H1 (cell line): ENCODE measurements around the gene CROCC2. TPM values are rescaled to one million over a fixed set of nuclear protein-coding genes. Genes with fewer than 3 reads are reported as not detected.

Source experiments
- CTCF ChIA-PET: fragments of 300-600 bp; sonication (Branson Sonifier 250); formaldehyde crosslinking; loops from one replicate; lab custom pipeline; 2021; ENCODE audit not compliant: partially characterized antibody; lab: Charles Lee
- POLR2A ChIA-PET: fragments of 300-600 bp; sonication (Branson Sonifier 250); formaldehyde crosslinking; loops from one replicate; lab custom pipeline; 2021; ENCODE audit warnings: inconsistent platforms; ENCODE audit not compliant: partially characterized antibody; lab: Charles Lee
- DNase-seq, 2 experiments: peaks; one replicate each; pipeline versions ENCODE4 v3.0.0 to v3.0.0-alpha.2; 2010 to 2022; ENCODE audit warnings: low spot score in 2 of 2, low read depth in 1 of 2, mixed read lengths in 1 of 2
- FAIRE-seq: peaks from 2 replicates; lab custom pipeline; 2011; peaks lifted over from hg19 to GRCh38; lab: Jason Lieb, UNC
- H2AFZ ChIP-seq: 2 replicates; pipeline ENCODE4 v1.8.1; 2012; ENCODE audit warnings: low read length, inconsistent platforms
- H2AK5ac ChIP-seq: 2 replicates; pipeline ENCODE4 v1.6.1; 2013; ENCODE audit warnings: low read depth, low read length
- H2BK120ac ChIP-seq: replicated peaks from 2 replicates; pipeline ENCODE3; 2013; ENCODE audit warnings: low read depth, low read length, inconsistent platforms
- H2BK12ac ChIP-seq: 2 replicates; pipeline ENCODE4 v1.6.1; 2013; ENCODE audit warnings: low read depth, low read length
- H2BK15ac ChIP-seq: 2 replicates; pipeline ENCODE4 v1.6.1; 2013; ENCODE audit warnings: low read length
- H2BK20ac ChIP-seq: 2 replicates; pipeline ENCODE4 v1.6.1; 2013; ENCODE audit warnings: low read length
- H2BK5ac ChIP-seq: 2 replicates; pipeline ENCODE4 v1.6.1; 2013; ENCODE audit warnings: low read depth, low read length
- H3K14ac ChIP-seq: 2 replicates; pipeline ENCODE4 v1.6.1; 2013; ENCODE audit warnings: inconsistent platforms; ENCODE audit not compliant: insufficient read length
- H3K18ac ChIP-seq: 2 replicates; pipeline ENCODE4 v1.6.1; 2013; ENCODE audit warnings: low read length; ENCODE audit errors: extremely low read depth
- H3K23ac ChIP-seq: 2 replicates; pipeline ENCODE4 v1.6.1; 2013; ENCODE audit warnings: inconsistent platforms; ENCODE audit not compliant: insufficient read length
- H3K23me2 ChIP-seq: 2 replicates; pipeline ENCODE4 v1.6.1; 2013; ENCODE audit warnings: low read depth, low read length
- H3K27ac ChIP-seq: 2 replicates; pipeline ENCODE4 v1.6.1; 2011; ENCODE audit warnings: low read depth, low read length, inconsistent platforms
- H3K27me3 ChIP-seq, 4 experiments: replicated peaks in 1 of 4; 1 replicate in 1 of 4; 2 replicates in 3 of 4; pipeline versions ENCODE4 v1.6.1 to v1.8.1; 2011 to 2013; ENCODE audit warnings: low read length in 3 of 4, mild to moderate bottlenecking in 3 of 4, inconsistent platforms in 2 of 4, mixed read lengths in 2 of 4, moderate library complexity in 1 of 4; ENCODE audit not compliant: control insufficient read depth in 3 of 4, insufficient read depth in 3 of 4; ENCODE audit errors: extremely low read depth in 1 of 4
- H3K36me3 ChIP-seq, 4 experiments: 2 replicates each; pipeline versions ENCODE4 v1.6.1 to v1.8.1; 2011 to 2013; ENCODE audit warnings: mild to moderate bottlenecking in 4 of 4, low read length in 3 of 4, moderate library complexity in 2 of 4, control low read depth in 1 of 4, inconsistent platforms in 1 of 4; ENCODE audit not compliant: insufficient read depth in 4 of 4, control insufficient read depth in 2 of 4
- H3K4ac ChIP-seq: replicated peaks from 2 replicates; pipeline ENCODE3; 2013; ENCODE audit warnings: low read length, low read depth, mixed read lengths, inconsistent platforms; ENCODE audit not compliant: insufficient read length
- H3K4me1 ChIP-seq, 4 experiments: replicated peaks in 1 of 4; 1 replicate in 1 of 4; 2 replicates in 3 of 4; pipeline versions ENCODE4 v1.6.1 to v1.8.1; 2011 to 2013; ENCODE audit warnings: low read length in 3 of 4, inconsistent platforms in 2 of 4, mixed read lengths in 1 of 4; ENCODE audit not compliant: insufficient read depth in 4 of 4, control insufficient read depth in 3 of 4
- H3K4me2 ChIP-seq, 2 experiments: 2 replicates each; pipeline versions ENCODE4 v1.6.1 to v1.8.1; 2011 to 2013; ENCODE audit warnings: low read depth in 2 of 2, low read length in 2 of 2, control low read depth in 1 of 2, inconsistent platforms in 1 of 2, mild to moderate bottlenecking in 1 of 2; ENCODE audit not compliant: insufficient read depth in 1 of 2
- H3K4me3 ChIP-seq, 4 experiments: fragments of 200-600, 300-600 bp in 1 of 4; sonication (generic), shearing (Covaris generic), sonication (Bioruptor Twin) in 1 of 4; 2 replicates each; pipeline versions ENCODE4 v1.5.1 to v1.8.1; 2011 to 2016; ENCODE audit warnings: low read length in 4 of 4, low read depth in 3 of 4, control low read depth in 2 of 4, inconsistent platforms in 2 of 4, mild to moderate bottlenecking in 2 of 4, mixed read lengths in 1 of 4, moderate library complexity in 1 of 4; ENCODE audit not compliant: insufficient read depth in 2 of 4; ENCODE audit errors: extremely low read depth in 1 of 4
- H3K56ac ChIP-seq: replicated peaks from 2 replicates; pipeline ENCODE3; 2013; ENCODE audit warnings: low read depth, mild to moderate bottlenecking, mixed read lengths, low read length, inconsistent platforms; ENCODE audit not compliant: insufficient read length
- H3K79me1 ChIP-seq: 2 replicates; pipeline ENCODE4 v1.6.1; 2013; ENCODE audit warnings: low read depth, low read length, control low read depth
- H3K79me2 ChIP-seq, 2 experiments: 2 replicates each; pipeline versions ENCODE4 v1.6.1 to v1.8.1; 2012 to 2013; ENCODE audit warnings: low read length in 2 of 2, mild to moderate bottlenecking in 2 of 2, inconsistent platforms in 1 of 2; ENCODE audit not compliant: insufficient read depth in 2 of 2, control insufficient read depth in 1 of 2
- H3K9ac ChIP-seq, 4 experiments: replicated peaks in 1 of 4; 1 replicate in 1 of 4; 2 replicates in 3 of 4; pipeline versions ENCODE4 v1.6.1 to v1.8.1; 2011 to 2013; ENCODE audit warnings: low read depth in 3 of 4, low read length in 3 of 4, control low read depth in 2 of 4, mild to moderate bottlenecking in 2 of 4, moderate library complexity in 2 of 4, inconsistent platforms in 1 of 4; ENCODE audit errors: extremely low read depth in 1 of 4
- H3K9me3 ChIP-seq, 2 experiments: 2 replicates each; pipeline versions ENCODE4 v1.6.1 to v1.8.1; 2012 to 2013; ENCODE audit warnings: mild to moderate bottlenecking in 2 of 2, moderate library complexity in 2 of 2, control low read depth in 1 of 2, inconsistent platforms in 1 of 2, low read depth in 1 of 2, low read length in 1 of 2, mixed read lengths in 1 of 2; ENCODE audit not compliant: insufficient read depth in 2 of 2
- H4K20me1 ChIP-seq, 2 experiments: replicated peaks in 1 of 2; 2 replicates each; pipeline versions ENCODE3 to v1.8.1; 2011 to 2013; ENCODE audit warnings: inconsistent platforms in 2 of 2, low read length in 2 of 2, mild to moderate bottlenecking in 1 of 2; ENCODE audit not compliant: insufficient read depth in 2 of 2, control insufficient read depth in 1 of 2
- H4K5ac ChIP-seq: 2 replicates; pipeline ENCODE4 v1.6.1; 2013; ENCODE audit warnings: low read length, low read depth, mixed read lengths, inconsistent platforms; ENCODE audit not compliant: insufficient read length
- H4K8ac ChIP-seq: 2 replicates; pipeline ENCODE4 v1.8.0; 2013; ENCODE audit warnings: mild to moderate bottlenecking, moderate library complexity, low read length, inconsistent platforms; ENCODE audit not compliant: insufficient read depth; ENCODE audit errors: extremely low read depth
- H4K91ac ChIP-seq: replicated peaks from 2 replicates; pipeline ENCODE3; 2013; ENCODE audit warnings: low read length, mixed read lengths, inconsistent platforms; ENCODE audit not compliant: insufficient read length
- CBX8 ChIP-seq: fragments of 300-800, 300-1000 bp; sonication (generic); IDR thresholded peaks from 2 replicates; pipeline ENCODE4 v1.7.1; 2016; ENCODE audit warnings: low read depth, low read length, borderline replicate concordance
- FOSL1 ChIP-seq: IDR thresholded peaks from 2 replicates; pipeline ENCODE4 v1.6.1; 2011; ENCODE audit warnings: mild to moderate bottlenecking, low read depth, low read length, moderate library complexity; ENCODE audit not compliant: insufficient read depth
- GABPA ChIP-seq: IDR thresholded peaks from 2 replicates; pipeline ENCODE4 v1.6.1; 2011; ENCODE audit warnings: mild to moderate bottlenecking, low read length, moderate library complexity, borderline replicate concordance; ENCODE audit not compliant: insufficient read depth
- HDAC6 ChIP-seq: IDR thresholded peaks from one replicate; pipeline ENCODE4 v1.7.1; 2012; ENCODE audit warnings: low read depth, mild to moderate bottlenecking, inconsistent platforms, low read length, moderate library complexity
- KDM4A ChIP-seq: IDR thresholded peaks from one replicate; pipeline ENCODE4 v1.7.1; 2012; ENCODE audit warnings: low read depth, mild to moderate bottlenecking, moderate library complexity, low read length, inconsistent platforms; ENCODE audit not compliant: severe bottlenecking
- KDM5A ChIP-seq: fragments of 200-600 bp; IDR thresholded peaks from 2 replicates; pipeline ENCODE4 v1.7.1; 2012; ENCODE audit warnings: mild to moderate bottlenecking, low read length, inconsistent platforms, mixed read lengths
- MAFK ChIP-seq: IDR thresholded peaks from 2 replicates; pipeline ENCODE4 v1.6.1; 2012; ENCODE audit warnings: low read depth, mild to moderate bottlenecking, improper control_type of control experiment, low read length
- RNF2 ChIP-seq: fragments of 200-900, 300-1000 bp; sonication (generic); IDR thresholded peaks from 2 replicates; pipeline ENCODE4 v1.7.1; 2016; ENCODE audit warnings: borderline replicate concordance, low read depth, mild to moderate bottlenecking, antibody characterized with exemption, low read length; ENCODE audit not compliant: poor library complexity, severe bottlenecking; ENCODE audit errors: missing control alignments
- SP4 ChIP-seq: IDR thresholded peaks from 2 replicates; pipeline ENCODE4 v1.6.1; 2012; ENCODE audit warnings: low read length, inconsistent platforms
- TBP ChIP-seq: IDR thresholded peaks from 2 replicates; pipeline ENCODE4 v1.6.1; 2011; ENCODE audit warnings: low read depth, low read length, improper control_type of control experiment
- TCF12 ChIP-seq: IDR thresholded peaks from 2 replicates; pipeline ENCODE4 v1.6.1; 2011; ENCODE audit warnings: low read depth, mild to moderate bottlenecking, low read length
- ZNF274 ChIP-seq: IDR thresholded peaks from 2 replicates; pipeline ENCODE4 v1.7.0; 2012; ENCODE audit warnings: low read length, borderline replicate concordance; ENCODE audit errors: extremely low read depth
- WGBS, 2 experiments: shearing (Covaris generic) in 1 of 2; methylation state at CpG; one replicate each; pipeline versions ENCODE4 v1.1.6 to v1.1.7; 2013 to 2015; ENCODE audit warnings: low lambda C conversion rate in 2 of 2, mixed read lengths in 2 of 2, inconsistent platforms in 1 of 2, low coverage in 1 of 2, missing lambda C conversion rate in 1 of 2; ENCODE audit not compliant: insufficient replicate concordance in 2 of 2, insufficient coverage in 1 of 2, insufficient read length in 1 of 2; ENCODE audit errors: extremely low coverage in 1 of 2, missing lambda C conversion rate in 1 of 2; 5-methylcytosine and 5-hydroxymethylcytosine counted together
- polyA plus RNA-seq, 7 experiments: library from polyadenylated mRNA; depleted of rRNA in 3 of 7; stranded (reverse) in 5 of 7; unstranded in 2 of 7; fragments of >200 nt in 5 of 7; fragments of 200-250 nt in 2 of 7; gene quantifications; 1 replicate in 5 of 7; 2 replicates in 1 of 7; 4 replicates in 1 of 7; pipeline versions ENCODE4 v1.2.1 to v1.2.3, GENCODE V29; 2011 to 2013; ENCODE audit warnings: missing spikeins in 2 of 7, mixed read lengths in 2 of 7
- total RNA-seq: library from RNA; stranded (reverse); fragmentation: NEBNext Ultra II Directional; extraction: Animal tissue kit (Norgen Biotek cat#: 25700); gene quantifications from 2 replicates; pipeline ENCODE4 v1.2.1, GENCODE V29; 2021
- TF ChIP-seq, protein P1 (sequence below): IDR thresholded peaks from 2 replicates; pipeline ENCODE4 v1.6.1; 2011; ENCODE audit warnings: low read depth, mild to moderate bottlenecking, low read length; ENCODE audit not compliant: insufficient read depth

Gene CROCC2
- total and polyA plus RNA-seq, 2 of the 8 experiments (the other 6 are each of a cell fraction or from before 2014, with no cell fraction given): not detected

- Histone ChIP-seq H4K20me1 (peaks cover 2 to 4% of the 10 kb centered on the region in 2 experiments), H2AFZ (no peak overlapping the region), H3K56ac (no peak overlapping the region), H3K27ac (no peak overlapping the region), H3K4me1 (peaks cover 0 to 6% (median 3%) of the 10 kb centered on the region in 4 experiments; a peak in 4 of 7 replicates), H3K4ac (no peak overlapping the region), H3K79me1 (no peaks in the 10 kb centered on the region), H2BK15ac (peak overlapping the region; percentile 61; the same call in 1 of the 2 replicates), H4K8ac (no peak overlapping the region), H3K9me3 (no peaks in the 10 kb centered on the region), H3K23me2 (peaks cover 4% of the 10 kb centered on the region; the same call in 1 of the 2 replicates), H3K27me3 (peaks cover 1 to 9% (median 9%) of the 10 kb centered on the region in 4 experiments; a peak in 6 of 7 replicates), H2BK120ac (no peak overlapping the region), H3K23ac (no peak overlapping the region), H3K4me3 (no peak overlapping the region), H3K9ac (no peak overlapping the region), H3K79me2 (no peaks in the 10 kb centered on the region), H3K18ac (no peak overlapping the region), H3K4me2 (no peak overlapping the region), H3K36me3 (no peaks in the 10 kb centered on the region), H4K91ac (no peak overlapping the region), H2BK20ac (no peak overlapping the region), H3K14ac (no peak overlapping the region), H4K5ac (no peak overlapping the region), H2AK5ac (no peak overlapping the region), H2BK12ac (no peak overlapping the region), H2BK5ac (no peak overlapping the region)
- ChIA-PET CTCF (interaction anchor here (1.5 kb wide), 2 partner anchors 10 to 48 kb away, joined by 3 read pairs; no protein-coding TSS in a partner anchor), POLR2A (no interaction called here)
- DNase-seq (peak in 1 of 2 experiments; percentile 45), FAIRE-seq (no peak)
- WGBS, 2 experiments: 83% methylated on average over 9 of the region's 10 CpGs; no CpG with 5 or more reads in 1 of the 2 experiments
- no peak for TF ChIP-seq ZNF274
- TF ChIP-seq GABPA: no peak
- no peak for TF ChIP-seq HDAC6
- no peak for TF ChIP-seq RNF2
- no peak for TF ChIP-seq TCF12
- TF ChIP-seq FOSL1: no peak
- no peak for TF ChIP-seq KDM5A
- no peak for TF ChIP-seq SP4
- no peak for TF ChIP-seq KDM4A
- no peak for TF ChIP-seq CBX8
- TF ChIP-seq TBP: no peak
- TF ChIP-seq MAFK: no peak
- TF ChIP-seq, protein P1, sequence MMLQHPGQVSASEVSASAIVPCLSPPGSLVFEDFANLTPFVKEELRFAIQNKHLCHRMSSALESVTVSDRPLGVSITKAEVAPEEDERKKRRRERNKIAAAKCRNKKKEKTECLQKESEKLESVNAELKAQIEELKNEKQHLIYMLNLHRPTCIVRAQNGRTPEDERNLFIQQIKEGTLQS: no peak
Measured at GRCh38 chr2:240917684-240918257, 11.6 kb downstream of the CROCC2 start.
